Effector CD8-positive, alpha-beta T cell (primary cell): Measurements from ENCODE around the gene ASGR1.

Source experiments
- DNase-seq: peaks from one replicate; lab custom pipeline; 2025; lab: John Stamatoyannopoulos, UW
- total RNA-seq, 4 experiments: gene quantifications; one replicate each; lab custom pipeline; 2026; lab: John Stamatoyannopoulos, UW

Gene ASGR1, protein sequence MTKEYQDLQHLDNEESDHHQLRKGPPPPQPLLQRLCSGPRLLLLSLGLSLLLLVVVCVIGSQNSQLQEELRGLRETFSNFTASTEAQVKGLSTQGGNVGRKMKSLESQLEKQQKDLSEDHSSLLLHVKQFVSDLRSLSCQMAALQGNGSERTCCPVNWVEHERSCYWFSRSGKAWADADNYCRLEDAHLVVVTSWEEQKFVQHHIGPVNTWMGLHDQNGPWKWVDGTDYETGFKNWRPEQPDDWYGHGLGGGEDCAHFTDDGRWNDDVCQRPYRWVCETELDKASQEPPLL
- total RNA-seq: 0 to 0.18 (median 0.09) reads per million in 4 experiments

GRCh38 chr17:7179317-7180254, at the start of gene ASGR1:
Gene ASGR1 (minus strand): TSS chr17:7179370. CDS start chr17:7178563, 807 bp downstream.
- no peak for DNase-seq

DNA sequence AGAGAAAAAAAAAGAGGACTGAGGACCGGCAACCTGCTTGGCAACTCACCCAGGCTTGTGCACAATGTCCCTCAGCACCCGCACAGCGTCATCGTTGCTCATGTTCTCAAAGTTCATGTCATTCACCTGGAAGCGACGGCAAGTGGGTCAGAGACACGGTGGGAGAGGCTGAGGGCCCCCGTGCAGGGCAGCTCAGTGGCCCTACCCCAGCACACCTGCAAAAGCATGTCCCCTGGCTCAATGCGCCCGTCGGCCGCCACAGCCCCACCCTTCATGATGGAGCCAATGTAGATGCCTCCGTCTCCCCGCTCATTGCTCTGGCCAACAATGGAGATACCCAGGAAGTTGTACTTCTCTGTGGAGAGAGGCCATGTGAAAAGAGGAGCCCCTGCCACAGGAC, 49.8 kb upstream of the ASGR1 start:
- DNase-seq: no peak

DNA sequence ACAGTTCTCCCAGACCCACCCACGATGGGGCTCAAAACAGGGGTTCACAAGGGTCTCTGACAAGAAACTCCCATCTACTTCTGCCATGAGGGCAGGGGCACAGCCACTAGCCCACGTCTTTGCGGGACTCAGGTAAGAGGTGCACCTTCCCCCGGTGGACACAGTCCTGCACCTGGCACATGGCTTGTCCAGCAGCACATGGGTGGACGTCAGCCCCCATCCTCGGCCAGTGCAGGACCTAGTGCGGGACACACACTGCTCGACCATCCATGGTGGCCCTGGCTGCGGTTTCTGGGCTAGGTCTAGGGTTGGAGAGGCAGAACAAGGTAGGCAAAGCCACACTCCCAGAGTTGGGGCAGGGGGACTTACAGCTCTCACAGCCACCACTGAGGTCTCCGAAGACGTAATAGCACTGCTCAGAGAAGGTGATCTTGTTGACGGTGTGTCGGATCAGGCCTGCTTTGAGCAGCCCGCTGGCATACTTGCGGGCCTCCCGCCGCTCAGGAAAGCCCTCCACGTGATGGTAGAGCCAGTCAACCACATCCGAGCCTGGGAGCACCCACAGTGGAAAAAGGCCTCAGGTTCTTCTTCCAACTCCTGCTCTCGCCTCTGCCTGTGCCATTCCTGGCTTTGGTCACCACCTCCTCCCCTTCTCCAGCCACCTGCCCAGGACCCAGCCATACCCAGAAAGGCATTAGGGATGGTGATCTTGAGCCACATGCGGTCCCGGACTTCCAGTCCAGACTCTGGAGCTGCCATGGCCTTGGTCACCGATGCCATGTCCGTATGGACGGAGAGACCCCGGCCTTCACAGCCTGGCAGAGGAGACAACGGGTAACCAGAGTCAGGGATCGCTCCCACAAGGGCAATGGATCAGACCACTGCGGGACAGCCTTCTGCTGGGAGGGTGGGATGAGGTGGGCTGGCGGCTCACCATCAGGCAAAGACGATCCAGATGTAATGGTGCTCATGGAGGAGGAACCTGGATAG, 47.8 kb upstream of the ASGR1 start:
- DNase-seq: no peak

- no peak for DNase-seq
Measured at GRCh38 chr17:7225711-7226331, 46.7 kb upstream of the ASGR1 start.

- no peak for DNase-seq
Measured at GRCh38 chr17:7224661-7225111, 45.5 kb upstream of the ASGR1 start.

- DNase-seq: no peak
Measured at GRCh38 chr17:7224110-7224509, 44.9 kb upstream of the ASGR1 start.

- no peak for DNase-seq
Measured at GRCh38 chr17:7223375-7223774, 44.2 kb upstream of the ASGR1 start.

GRCh38 chr17:7222972-7223292, 43.8 kb upstream of the ASGR1 start:
- DNase-seq: no peak

- no peak for DNase-seq
Measured at GRCh38 chr17:7222093-7222971, 43.2 kb upstream of the ASGR1 start.

- DNase-seq: no peak
Measured at GRCh38 chr17:7221278-7222092, 42.3 kb upstream of the ASGR1 start.

DNA sequence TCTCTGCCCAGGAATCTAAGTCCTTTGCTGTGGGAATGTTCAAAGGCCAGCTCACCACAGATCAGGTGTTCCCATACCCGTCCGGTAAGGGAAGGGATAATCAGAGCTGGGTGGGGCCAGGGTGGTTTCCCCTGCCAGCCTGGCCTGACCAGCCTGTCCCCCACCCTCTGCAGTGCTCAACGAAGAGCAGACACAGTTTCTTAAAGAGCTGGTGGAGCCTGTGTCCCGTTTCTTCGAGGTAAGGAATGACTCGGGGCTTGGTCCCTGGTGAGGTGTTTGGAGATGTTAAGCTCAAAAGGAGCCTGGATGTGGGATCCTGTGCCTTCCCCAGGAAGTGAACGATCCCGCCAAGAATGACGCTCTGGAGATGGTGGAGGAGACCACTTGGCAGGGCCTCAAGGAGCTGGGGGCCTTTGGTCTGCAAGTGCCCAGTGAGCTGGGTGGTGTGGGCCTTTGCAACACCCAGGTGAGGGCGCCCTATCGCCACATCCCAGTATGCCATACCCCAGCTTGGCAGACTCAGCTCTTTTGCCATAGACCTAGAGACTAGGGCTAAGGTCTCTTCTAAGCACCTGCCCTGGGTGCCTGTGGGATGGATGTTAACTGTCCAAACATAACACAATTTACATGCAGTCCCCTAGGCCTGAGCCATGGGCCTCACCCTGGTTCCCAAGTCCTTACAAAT, 41.6 kb upstream of the ASGR1 start:
- DNase-seq: no peak

DNA sequence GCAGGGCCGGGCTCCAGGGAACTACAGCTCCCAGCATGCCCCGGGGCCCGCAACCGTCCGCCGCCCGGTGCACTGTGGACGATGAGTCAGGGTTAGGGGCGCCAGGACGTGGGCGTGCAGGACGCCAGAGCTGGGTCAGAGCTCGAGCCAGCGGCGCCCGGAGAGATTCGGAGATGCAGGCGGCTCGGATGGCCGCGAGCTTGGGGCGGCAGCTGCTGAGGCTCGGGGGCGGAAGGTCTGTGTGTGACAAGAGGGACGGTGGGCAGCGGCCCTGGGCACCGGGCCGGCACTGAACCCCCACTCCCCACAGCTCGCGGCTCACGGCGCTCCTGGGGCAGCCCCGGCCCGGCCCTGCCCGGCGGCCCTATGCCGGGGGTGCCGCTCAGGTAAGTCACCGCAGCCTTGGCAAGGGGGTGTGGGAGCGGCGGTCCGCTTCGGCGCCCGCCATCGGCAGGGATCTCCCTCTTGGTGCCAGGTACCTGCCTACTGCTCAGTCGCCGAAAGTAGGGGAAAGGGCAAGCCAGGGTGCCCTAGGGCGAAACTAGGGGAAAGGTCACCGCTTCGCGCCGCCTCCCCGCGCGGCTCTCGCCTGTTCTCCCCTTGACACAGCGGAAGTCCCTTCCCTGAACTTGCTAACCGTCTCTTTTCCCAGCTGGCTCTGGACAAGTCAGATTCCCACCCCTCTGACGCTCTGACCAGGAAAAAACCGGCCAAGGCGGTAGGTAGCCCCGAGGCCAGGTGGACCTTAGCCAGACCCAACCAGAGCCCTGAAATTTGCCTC, 40.8 kb upstream of the ASGR1 start, which contains the start of the genes ACADVL and DLG4:
Gene ACADVL, plus strand, starts transcription at position 127 of the 781 bp plus-strand sequence. Its CDS starts 47 bp downstream, at position 174.
Gene DLG4, minus strand, starts transcription at position 25 of the 781 bp plus-strand sequence.
- DNase-seq: peak; percentile 61

DNA sequence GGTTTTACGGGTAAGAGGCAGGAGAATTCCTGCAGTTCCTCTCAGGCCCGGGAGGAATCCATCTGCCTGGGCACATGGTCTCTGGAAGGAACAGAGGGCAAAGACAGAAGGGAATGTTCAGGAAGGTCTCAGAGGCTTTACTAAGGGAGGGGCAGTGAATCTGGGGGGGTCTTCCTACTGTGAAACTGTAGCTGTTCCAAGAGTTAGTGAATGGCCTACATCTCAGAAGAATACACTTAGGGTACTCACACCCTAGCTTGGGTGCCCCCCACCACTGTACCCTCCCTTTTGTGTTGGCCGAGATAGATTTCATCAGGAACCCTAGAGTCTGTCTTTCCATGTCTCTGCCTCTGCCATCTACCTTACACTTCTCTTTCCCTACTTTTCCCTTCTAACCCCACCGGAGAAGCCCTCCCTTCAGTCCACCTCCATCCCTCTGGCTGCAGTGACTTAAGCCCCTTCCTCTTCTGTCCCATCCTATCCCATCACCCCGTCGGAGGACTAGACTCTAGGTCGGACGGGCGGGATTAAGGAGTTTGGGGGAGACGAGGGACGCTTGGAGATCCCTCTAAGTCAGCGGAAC, 40.1 kb upstream of the ASGR1 start:
- no peak for DNase-seq

GRCh38 chr17:7218758-7219157, 39.6 kb upstream of the ASGR1 start:
- no peak for DNase-seq

- DNase-seq: no peak
Measured at GRCh38 chr17:7218166-7218565, 39.0 kb upstream of the ASGR1 start.

DNA sequence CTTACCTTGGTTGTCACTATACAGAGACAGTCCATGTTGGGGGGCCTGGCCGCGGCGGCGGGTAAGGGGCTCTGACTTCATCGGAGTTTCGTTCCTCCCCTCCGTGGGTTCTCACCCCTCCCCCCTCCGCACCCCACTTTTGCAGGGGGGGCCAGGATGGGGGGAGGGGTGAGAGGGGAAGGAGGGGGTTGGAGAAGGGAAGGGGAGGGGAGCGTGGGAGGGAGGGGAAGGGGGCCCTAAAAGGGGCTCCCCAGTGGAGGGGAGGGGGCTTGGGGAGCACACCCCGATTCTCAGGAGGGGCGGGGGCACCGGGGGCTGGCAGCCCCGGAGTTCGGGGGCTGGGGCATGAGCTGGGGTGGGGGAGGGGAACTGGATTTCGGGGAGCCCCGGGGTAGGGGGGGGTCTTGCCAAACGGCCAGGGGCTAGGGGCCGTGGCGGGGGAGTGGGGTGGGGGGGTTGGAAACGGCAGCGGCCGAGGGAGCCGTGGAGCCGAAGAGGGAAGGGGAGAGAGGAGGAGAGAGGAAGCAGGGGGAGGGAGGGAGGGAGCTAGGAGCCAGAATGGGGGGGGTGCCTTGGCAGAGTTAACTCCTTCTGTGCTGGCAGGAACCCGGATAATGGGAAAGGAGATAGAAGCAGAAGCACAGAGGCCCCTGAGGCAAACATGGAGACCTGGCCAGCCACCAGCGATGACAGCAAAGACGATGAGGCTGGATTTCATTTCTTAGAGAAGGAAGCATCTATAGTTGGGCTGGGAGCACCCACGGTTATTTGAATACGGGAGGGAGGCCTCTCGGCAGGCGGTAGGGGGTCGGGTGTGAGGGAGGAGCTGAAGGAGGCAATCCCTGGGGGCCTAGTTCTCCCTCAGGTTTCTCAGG, 38.2 kb upstream of the ASGR1 start:
- no peak for DNase-seq
